MG63 (cell line): ENCODE results near the gene PHEX. TPM values are rescaled to one million over a fixed set of nuclear protein-coding genes. Genes with fewer than 3 reads are reported as not detected.
A peak's percentile ranks its signal among the peaks of the same experiment; 100 is the strongest.
"Not testable (repeated sequence)": the region's sequence is repeated elsewhere in the genome, so short reads cannot be mapped to it uniquely, and the experiment has no call there.

Experiments
- DNase-seq: peaks from one replicate; pipeline ENCODE4 v3.0.0-alpha.2; 2020
- H3K27me3 ChIP-seq: fragments of 250-450 bp; sonication (Bioruptor Pico); 2 replicates; pipeline ENCODE4 v1.5.1; 2020; ENCODE audit warnings: mild to moderate bottlenecking, moderate library complexity
- H3K36me3 ChIP-seq: fragments of 250-450 bp; sonication (Bioruptor Pico); 2 replicates; pipeline ENCODE4 v1.5.1; 2020; ENCODE audit warnings: mild to moderate bottlenecking, moderate library complexity
- H3K4me3 ChIP-seq: fragments of 250-450 bp; sonication (Bioruptor Pico); 2 replicates; pipeline ENCODE4 v1.5.1; 2020; ENCODE audit warnings: mild to moderate bottlenecking, moderate library complexity
- H3K9me3 ChIP-seq: fragments of 250-450 bp; sonication (Bioruptor Pico); 2 replicates; pipeline ENCODE4 v1.5.1; 2020; ENCODE audit warnings: mild to moderate bottlenecking, moderate library complexity
- total RNA-seq: library from RNA; depleted of rRNA; stranded (reverse); fragments of >200 nt; shearing (Covaris generic); gene quantifications from 2 replicates; pipeline ENCODE4 v1.2.3, GENCODE V29; 2014; ENCODE audit warnings: low replicate concordance; rRNA removed

PHEX gene
- total RNA-seq, 1 experiment from 2014 or later = 0.20 TPM

GRCh38 chrX:22234380-22234779 lies 202.3 kb downstream of the PHEX start:
- H3K9me3 ChIP-seq = no peaks in the 10 kb centered on the region
- H3K27me3 ChIP-seq = no peaks in the 10 kb centered on the region
- DNase-seq = no peak
- H3K36me3 ChIP-seq = no peaks in the 10 kb centered on the region
- no peak overlapping the region for H3K4me3 ChIP-seq

GRCh38 chrX:22237479-22237878 lies 205.4 kb downstream of the PHEX start:
- no peaks in the 10 kb centered on the region for H3K27me3 ChIP-seq
- H3K36me3 ChIP-seq = no peaks in the 10 kb centered on the region
- DNase-seq = no peak
- no peaks in the 10 kb centered on the region for H3K9me3 ChIP-seq
- no peak overlapping the region for H3K4me3 ChIP-seq

- Histone ChIP-seq H3K4me3 (no peak overlapping the region), H3K9me3 (no peaks in the 10 kb centered on the region), H3K36me3 (no peaks in the 10 kb centered on the region), H3K27me3 (no peaks in the 10 kb centered on the region)
- no peak for DNase-seq
Observed at GRCh38 chrX:22246620-22247019, 214.5 kb downstream of the PHEX start.

- peak; percentile 5 for DNase-seq
- H3K27me3 ChIP-seq = no peaks in the 10 kb centered on the region
- H3K4me3 ChIP-seq = no peak overlapping the region
- no peaks in the 10 kb centered on the region for H3K9me3 ChIP-seq
- H3K36me3 ChIP-seq = no peaks in the 10 kb centered on the region
Observed at GRCh38 chrX:22247169-22247568, 215.0 kb downstream of the PHEX start.

GRCh38 chrX:22248401-22248800 lies 216.3 kb downstream of the PHEX start:
- DNase-seq = no peak
- Histone ChIP-seq H3K36me3 (no peaks in the 10 kb centered on the region), H3K9me3 (no peaks in the 10 kb centered on the region), H3K27me3 (no peaks in the 10 kb centered on the region), H3K4me3 (no peak overlapping the region)

GRCh38 chrX:22249371-22249770 lies 217.2 kb downstream of the PHEX start:
- Histone ChIP-seq H3K27me3 (no peaks in the 10 kb centered on the region), H3K36me3 (no peaks in the 10 kb centered on the region), H3K9me3 (no peaks in the 10 kb centered on the region), H3K4me3 (no peak overlapping the region)
- DNase-seq = no peak

GRCh38 chrX:22268706-22269105 lies 236.6 kb downstream of the PHEX start:
- no peak for DNase-seq
- no peaks in the 10 kb centered on the region for H3K9me3 ChIP-seq
- no peaks in the 10 kb centered on the region for H3K36me3 ChIP-seq
- no peaks in the 10 kb centered on the region for H3K27me3 ChIP-seq
- no peak overlapping the region for H3K4me3 ChIP-seq

- H3K4me3 ChIP-seq = no peak within 1 kb of the TSS
- no peak for DNase-seq
- no peaks in the 10 kb centered on the region for H3K9me3 ChIP-seq
- H3K36me3 ChIP-seq = no peaks in the 10 kb centered on the region
- H3K27me3 ChIP-seq = no peaks in the 10 kb centered on the region
Observed at GRCh38 chrX:22272613-22273012, 240.5 kb downstream of the PHEX start, which contains the start of gene CBLL2. CBLL2 (plus strand) TSS chrX:22272913; CDS start chrX:22272992, 79 bp downstream.

GRCh38 chrX:22273714-22274317 lies 241.7 kb downstream of the PHEX start:
- Histone ChIP-seq H3K4me3 (no peak overlapping the region), H3K36me3 (no peaks in the 10 kb centered on the region), H3K9me3 (no peaks in the 10 kb centered on the region), H3K27me3 (no peaks in the 10 kb centered on the region)
- no peak for DNase-seq

GRCh38 chrX:22276781-22277180 lies 244.7 kb downstream of the PHEX start:
- H3K9me3 ChIP-seq = no peaks in the 10 kb centered on the region
- no peak for DNase-seq
- H3K27me3 ChIP-seq = no peaks in the 10 kb centered on the region
- H3K4me3 ChIP-seq = no peak overlapping the region
- H3K36me3 ChIP-seq = no peaks in the 10 kb centered on the region

GRCh38 chrX:22278375-22278774 lies 246.2 kb downstream of the PHEX start:
- Histone ChIP-seq H3K36me3 (no peaks in the 10 kb centered on the region), H3K9me3 (no peaks in the 10 kb centered on the region), H3K27me3 (no peaks in the 10 kb centered on the region), H3K4me3 (no peak overlapping the region)
- DNase-seq = no peak

GRCh38 chrX:22289209-22289608 lies 257.1 kb downstream of the PHEX start:
- H3K9me3 ChIP-seq, H3K27me3 ChIP-seq, H3K36me3 ChIP-seq, H3K4me3 ChIP-seq, DNase-seq: not testable (repeated sequence)

- no peak overlapping the region for H3K4me3 ChIP-seq
- H3K36me3 ChIP-seq = no peaks in the 10 kb centered on the region
- H3K9me3 ChIP-seq = no peaks in the 10 kb centered on the region
- DNase-seq = no peak
- H3K27me3 ChIP-seq = no peaks in the 10 kb centered on the region
Observed at GRCh38 chrX:22296871-22297270, 264.7 kb downstream of the PHEX start.

- no peaks in the 10 kb centered on the region for H3K36me3 ChIP-seq
- H3K4me3 ChIP-seq = no peak overlapping the region
- no peaks in the 10 kb centered on the region for H3K9me3 ChIP-seq
- no peaks in the 10 kb centered on the region for H3K27me3 ChIP-seq
- peak; percentile 48 for DNase-seq
Observed at GRCh38 chrX:22300130-22300529, 268.0 kb downstream of the PHEX start.

Other genes starting within 250 kb of the PHEX start
- gene MBTPS2, start 192.7 kb upstream of the PHEX start, total RNA-seq = 8.8 and 12.6 TPM in 2 replicates
- 0.62 and 0.69 TPM in 2 replicates for gene YY2, start 176.3 kb upstream of the PHEX start, total RNA-seq
- 548 and 711 TPM in 2 replicates for gene SMS, start 91.6 kb upstream of the PHEX start, total RNA-seq
- not detected in 2 replicates for gene CBLL2, start 240.6 kb downstream of the PHEX start, total RNA-seq